ENCODE results near the gene MICAL2. TPM values are rescaled to one million over a fixed set of nuclear protein-coding genes. Genes with fewer than 3 reads are reported as not detected.

MICAL2 gene
- total RNA-seq, 1 donor from 2014 or later: 104 TPM

- TF ChIP-seq CTCF (conservative IDR thresholded peaks at IDR 0.05; ENCODE audit: low read depth, low read length): no peak
- H3K4me3 ChIP-seq (ENCODE audit: low read depth, low read length): no peak overlapping the region
- DNase-seq (ENCODE audit: low read depth): peak; percentile 78
These were observed 65.4 kb downstream of the MICAL2 start for GRCh38 chr11:12175694-12176241.

GRCh38 chr11:12176410-12176809 lies 66.0 kb downstream of the MICAL2 start:
- H3K4me3 ChIP-seq (ENCODE audit: low read depth, low read length): no peak overlapping the region
- no peak for DNase-seq (ENCODE audit: low read depth)
- no peak for TF ChIP-seq CTCF (conservative IDR thresholded peaks at IDR 0.05; ENCODE audit: low read depth, low read length)

GRCh38 chr11:12177739-12178338 lies 67.4 kb downstream of the MICAL2 start:
- TF ChIP-seq CTCF (conservative IDR thresholded peaks at IDR 0.05; ENCODE audit: low read depth, low read length): no peak
- H3K4me3 ChIP-seq (ENCODE audit: low read depth, low read length): no peak overlapping the region
- no peak for DNase-seq (ENCODE audit: low read depth)

- no peak for TF ChIP-seq CTCF (conservative IDR thresholded peaks at IDR 0.05; ENCODE audit: low read depth, low read length)
- DNase-seq (ENCODE audit: low read depth): no peak
- H3K4me3 ChIP-seq (ENCODE audit: low read depth, low read length): no peak overlapping the region
These were observed 68.6 kb downstream of the MICAL2 start for GRCh38 chr11:12179019-12179418.

GRCh38 chr11:12179531-12179930 lies 69.1 kb downstream of the MICAL2 start:
- TF ChIP-seq CTCF (conservative IDR thresholded peaks at IDR 0.05; ENCODE audit: low read depth, low read length): no peak
- no peak for DNase-seq (ENCODE audit: low read depth)
- no peak overlapping the region for H3K4me3 ChIP-seq (ENCODE audit: low read depth, low read length)

GRCh38 chr11:12180257-12181205 lies 70.1 kb downstream of the MICAL2 start:
- TF ChIP-seq CTCF (conservative IDR thresholded peaks at IDR 0.05; ENCODE audit: low read depth, low read length): no peak
- no peak overlapping the region for H3K4me3 ChIP-seq (ENCODE audit: low read depth, low read length)
- no peak for DNase-seq (ENCODE audit: low read depth)
